SK-N-SH treated with all-trans-retinoic acid at 6 μM for 48 hours (cell line): Measurements from ENCODE around the gene FMOD.
A peak's percentile ranks its signal among the peaks of the same experiment; 100 is the strongest.

Source experiments
- ATAC-seq: fragments of 200-7000 bp; cut with Tn5 transposase; 3 replicates; pipeline ENCODE4 v1.9.1; 2020; ENCODE audit warnings: mild to moderate bottlenecking, moderate library complexity
- ARNTL ChIP-seq: fragments of 450-650 bp; formaldehyde crosslinking; IDR thresholded peaks from 2 replicates; pipeline ENCODE4 v1.5.0; 2020; ENCODE audit warnings: low read depth, mild to moderate bottlenecking, moderate library complexity, borderline replicate concordance
- BACH2 ChIP-seq: fragments of 250-450 bp; sonication (Bioruptor Pico); IDR thresholded peaks from 2 replicates; pipeline ENCODE4 v1.9.0; 2021; ENCODE audit warnings: mild to moderate bottlenecking, borderline replicate concordance
- CREB5 ChIP-seq: fragments of 250-450 bp; sonication (Bioruptor Pico); IDR thresholded peaks from 2 replicates; pipeline ENCODE4 v1.5.1; 2020; ENCODE audit warnings: low read depth, mild to moderate bottlenecking, moderate library complexity
- CSRNP3 ChIP-seq: fragments of 250-450 bp; sonication (Bioruptor Pico); IDR thresholded peaks from 2 replicates; pipeline ENCODE4 v1.5.1; 2021; ENCODE audit warnings: mild to moderate bottlenecking, moderate library complexity
- ESRRG ChIP-seq: fragments of 250-450 bp; sonication (Bioruptor Pico); IDR thresholded peaks from 2 replicates; pipeline ENCODE4 v1.6.1; 2021; ENCODE audit warnings: mild to moderate bottlenecking
- GLIS3 ChIP-seq: fragments of 250-450 bp; sonication (Bioruptor Pico); IDR thresholded peaks from 2 replicates; pipeline ENCODE4 v1.5.0; 2020; ENCODE audit warnings: mild to moderate bottlenecking, moderate library complexity
- ISL1 ChIP-seq: fragments of 250-450 bp; sonication (Bioruptor Pico); IDR thresholded peaks from 2 replicates; pipeline ENCODE4 v2.1.2; 2022; ENCODE audit warnings: mild to moderate bottlenecking, moderate library complexity
- PATZ1 ChIP-seq: fragments of 250-450 bp; sonication (Bioruptor Pico); IDR thresholded peaks from 2 replicates; pipeline ENCODE4 v1.8.0; 2020; ENCODE audit warnings: mild to moderate bottlenecking, moderate library complexity, borderline replicate concordance
- POU6F1 ChIP-seq: fragments of 250-450 bp; sonication (Bioruptor Pico); IDR thresholded peaks from 2 replicates; pipeline ENCODE4 v1.8.0; 2021; ENCODE audit warnings: low read depth, mild to moderate bottlenecking, moderate library complexity, borderline replicate concordance
- RARB ChIP-seq: fragments of 250-450 bp; sonication (Bioruptor Pico); IDR thresholded peaks from 2 replicates; pipeline ENCODE4 v1.8.0; 2021; ENCODE audit warnings: mild to moderate bottlenecking, moderate library complexity
- SNAI2 ChIP-seq: fragments of 250-450 bp; sonication (Bioruptor Pico); IDR thresholded peaks from 2 replicates; pipeline ENCODE4 v1.5.0; 2020; ENCODE audit warnings: mild to moderate bottlenecking, moderate library complexity
- TSHZ2 ChIP-seq: fragments of 250-450 bp; sonication (Bioruptor Pico); IDR thresholded peaks from 2 replicates; pipeline ENCODE4 v1.5.0; 2020; ENCODE audit warnings: mild to moderate bottlenecking, moderate library complexity
- ZC3H10 ChIP-seq: fragments of 250-450 bp; sonication (Bioruptor Pico); IDR thresholded peaks from 2 replicates; pipeline ENCODE4 v1.5.1; 2021; ENCODE audit warnings: mild to moderate bottlenecking, moderate library complexity
- ZFP3 ChIP-seq: fragments of 250-450 bp; sonication (Bioruptor Pico); IDR thresholded peaks from 2 replicates; pipeline ENCODE4 v1.5.0; 2020; ENCODE audit warnings: mild to moderate bottlenecking, moderate library complexity
- ZFP30 ChIP-seq: fragments of 450-650 bp; formaldehyde crosslinking; IDR thresholded peaks from 2 replicates; pipeline ENCODE4 v1.5.0; 2022; ENCODE audit warnings: mild to moderate bottlenecking, moderate library complexity
- ZNF565 ChIP-seq: fragments of 450-650 bp; formaldehyde crosslinking; conservative IDR thresholded peaks from 2 replicates; pipeline ENCODE4 v1.5.0; 2020; ENCODE audit warnings: low read depth, mild to moderate bottlenecking, moderate library complexity
- ZNF8 ChIP-seq: fragments of 450-650 bp; formaldehyde crosslinking; IDR thresholded peaks from 2 replicates; pipeline ENCODE4 v1.5.0; 2020; ENCODE audit warnings: mild to moderate bottlenecking, moderate library complexity

The FMOD gene

GRCh38 chr1:203371288-203371687 is 20.4 kb upstream of the FMOD start:
- no peak for ATAC-seq
- TF ChIP-seq ARNTL (no peak), BACH2 (no peak), PATZ1 (CRISPR knock-in tag) (no peak), CSRNP3 (no peak), ZC3H10 (CRISPR knock-in tag) (no peak), ZNF565 (no peak)

- no peak for ATAC-seq
- TF ChIP-seq BACH2 (no peak), GLIS3 (CRISPR knock-in tag) (no peak), CREB5 (CRISPR knock-in tag) (no peak), POU6F1 (CRISPR knock-in tag) (no peak), ZFP30 (no peak), PATZ1 (CRISPR knock-in tag) (no peak), TSHZ2 (CRISPR knock-in tag) (no peak)
These were observed 18.7 kb upstream of the FMOD start for GRCh38 chr1:203369666-203370065.

- ATAC-seq = peak; percentile 26; the same call in 1 of the 3 replicates
- TF ChIP-seq ESRRG = no peak
- TF ChIP-seq ISL1 = no peak
- TF ChIP-seq BACH2 = no peak
- TF ChIP-seq SNAI2 (CRISPR knock-in tag) = no peak
- no peak for TF ChIP-seq PATZ1 (CRISPR knock-in tag)
- no peak for TF ChIP-seq GLIS3 (CRISPR knock-in tag)
- TF ChIP-seq ZNF8 (CRISPR knock-in tag) = no peak
- no peak for TF ChIP-seq ZC3H10 (CRISPR knock-in tag)
- no peak for TF ChIP-seq ZFP3 (CRISPR knock-in tag)
- TF ChIP-seq RARB (CRISPR knock-in tag) = no peak
- TF ChIP-seq CSRNP3 = no peak
These were observed 17.9 kb upstream of the FMOD start for GRCh38 chr1:203368624-203369451.
